GM23338 (cell line): ENCODE results near the gene TGFBR3. TPM values are rescaled to one million over a fixed set of nuclear protein-coding genes. Genes with fewer than 3 reads are reported as not detected.

Experiments
- ATAC-seq: fragments of 200-7000 bp; cut with Tn5 transposase; 3 replicates; pipeline ENCODE4 v1.9.1; 2020
- DNase-seq: peaks from one replicate; pipeline ENCODE4 v3.0.0-alpha.2; 2015; ENCODE audit warnings: low spot score
- H2AFZ ChIP-seq: fragments of 200-600 bp; sonication (generic); 2 replicates; pipeline ENCODE4 v1.8.0; 2016; ENCODE audit warnings: antibody characterized with exemption, mild to moderate bottlenecking, moderate library complexity
- H3F3A ChIP-seq: fragments of 200-600 bp; sonication (generic); replicated peaks from 2 replicates; pipeline ENCODE4 v1.8.0; 2017; ENCODE audit warnings: antibody characterized with exemption, mixed run types, low read depth
- H3K27ac ChIP-seq: fragments of 200-600 bp; sonication (generic); 2 replicates; pipeline ENCODE4 v1.6.1; 2016; ENCODE audit warnings: low read depth
- H3K27me3 ChIP-seq: fragments of 200-600 bp; sonication (generic); 2 replicates; pipeline ENCODE4 v1.8.0; 2016; ENCODE audit warnings: mild to moderate bottlenecking, mixed run types, moderate library complexity; ENCODE audit not compliant: insufficient read depth
- H3K36me3 ChIP-seq: fragments of 200-600 bp; sonication (generic); 2 replicates; pipeline ENCODE4 v1.8.0; 2016; ENCODE audit warnings: mild to moderate bottlenecking; ENCODE audit not compliant: insufficient read depth
- H3K4me1 ChIP-seq: fragments of 200-600 bp; sonication (generic); 2 replicates; pipeline ENCODE4 v1.8.0; 2016; ENCODE audit warnings: mild to moderate bottlenecking, moderate library complexity; ENCODE audit not compliant: insufficient read depth
- H3K4me2 ChIP-seq: fragments of 200-600 bp; sonication (generic); 2 replicates; pipeline ENCODE4 v1.7.1; 2017; ENCODE audit warnings: mixed run types
- H3K4me3 ChIP-seq: fragments of 200-600 bp; sonication (generic); 2 replicates; pipeline ENCODE4 v1.6.1; 2016; ENCODE audit warnings: mixed run types
- H3K79me2 ChIP-seq: fragments of 200-600 bp; sonication (generic); replicated peaks from 2 replicates; pipeline ENCODE4 v1.8.0; 2017; ENCODE audit warnings: mild to moderate bottlenecking; ENCODE audit not compliant: insufficient read depth
- H3K9me2 ChIP-seq: fragments of 200-600 bp; sonication (generic); 2 replicates; pipeline ENCODE4 v1.8.0; 2017; ENCODE audit not compliant: insufficient read depth
- H4K20me1 ChIP-seq: fragments of 200-600 bp; sonication (generic); replicated peaks from 2 replicates; pipeline ENCODE4 v1.8.0; 2017; ENCODE audit warnings: mild to moderate bottlenecking; ENCODE audit not compliant: insufficient read depth
- H3K27ac Mint-ChIP-seq: 2 replicates; pipeline ENCODE4 v1.8.0; 2020; ENCODE audit warnings: inconsistent platforms, mild to moderate bottlenecking, moderate library complexity, mixed read lengths
- H3K27me3 Mint-ChIP-seq: 3 replicates; pipeline ENCODE4 v1.8.0; 2022; ENCODE audit warnings: low read depth, mild to moderate bottlenecking, moderate library complexity, mixed read lengths, inconsistent platforms; ENCODE audit not compliant: insufficient read depth, poor library complexity
- H3K36me3 Mint-ChIP-seq: 3 replicates; pipeline ENCODE4 v1.8.0; 2021; ENCODE audit warnings: low read depth, mild to moderate bottlenecking, inconsistent platforms, moderate library complexity, mixed read lengths
- H3K4me1 Mint-ChIP-seq: 3 replicates; pipeline ENCODE4 v1.8.0; 2020; ENCODE audit warnings: mild to moderate bottlenecking, inconsistent platforms, mixed read lengths
- H3K4me3 Mint-ChIP-seq: 3 replicates; pipeline ENCODE4 v1.8.0; 2021; ENCODE audit warnings: moderate library complexity, mild to moderate bottlenecking, inconsistent platforms, mixed read lengths
- H3K9me3 Mint-ChIP-seq: 3 replicates; pipeline ENCODE4 v1.8.0; 2020; ENCODE audit warnings: moderate library complexity, mild to moderate bottlenecking, inconsistent platforms, mixed read lengths
- CREB1 ChIP-seq: fragments of 250-450 bp; sonication (Bioruptor Pico); IDR thresholded peaks from 2 replicates; pipeline ENCODE4 v1.5.0; 2020; ENCODE audit warnings: low read depth, mild to moderate bottlenecking, moderate library complexity
- CTCF ChIP-seq, 2 experiments: fragments of 200-600 bp in 1 of 2; sonication (generic) in 1 of 2; conservative IDR thresholded peaks; 2 replicates each; pipeline versions ENCODE4 v1.5.1 to v1.6.1; 2016 to 2017; ENCODE audit warnings: antibody characterized with exemption in 2 of 2, low read depth in 2 of 2, mild to moderate bottlenecking in 2 of 2, moderate library complexity in 1 of 2
- ETS1 ChIP-seq: IDR thresholded peaks from 2 replicates; pipeline ENCODE4 v1.6.1; 2016; ENCODE audit warnings: antibody characterized with exemption
- EZH2phosphoT487 ChIP-seq: fragments of 200-600 bp; sonication (generic); IDR thresholded peaks from one replicate; pipeline ENCODE4 v1.8.1; 2018; ENCODE audit warnings: antibody characterized with exemption; ENCODE audit not compliant: unreplicated experiment
- JUNB ChIP-seq: IDR thresholded peaks from one replicate; pipeline ENCODE4 v1.6.1; 2016; ENCODE audit warnings: antibody characterized with exemption; ENCODE audit not compliant: unreplicated experiment
- NANOG ChIP-seq: IDR thresholded peaks from 2 replicates; pipeline ENCODE4 v1.6.1; 2016; ENCODE audit warnings: antibody characterized with exemption, borderline replicate concordance
- POLR2AphosphoS5 ChIP-seq: IDR thresholded peaks from 2 replicates; pipeline ENCODE4 v1.6.1; 2016; ENCODE audit warnings: antibody characterized with exemption, low read depth
- REST ChIP-seq: IDR thresholded peaks from one replicate; pipeline ENCODE4 v1.6.1; 2018; ENCODE audit warnings: antibody characterized with exemption; ENCODE audit not compliant: unreplicated experiment
- STAT1 ChIP-seq: IDR thresholded peaks from one replicate; pipeline ENCODE4 v1.6.1; 2016; ENCODE audit warnings: antibody characterized with exemption; ENCODE audit not compliant: unreplicated experiment
- ZNF114 ChIP-seq: fragments of 250-450 bp; sonication (Bioruptor Pico); IDR thresholded peaks from 2 replicates; pipeline ENCODE4 v1.5.0; 2020; ENCODE audit warnings: mild to moderate bottlenecking, moderate library complexity
- polyA plus RNA-seq: library from polyadenylated mRNA; unstranded; fragments of >200 nt; fragmentation: Nextera tagmentation; extraction: Ambion mirVana; gene quantifications from 2 replicates; pipeline ENCODE4 v1.2.1, GENCODE V29; 2016
- total RNA-seq: library from RNA; depleted of rRNA; stranded (reverse); fragments of >200 nt; shearing (Covaris generic); gene quantifications from 2 replicates; pipeline ENCODE4 v1.2.3, GENCODE V29; 2014
- TF ChIP-seq, protein P1 (sequence below): fragments of 250-450 bp; sonication (Bioruptor Pico); IDR thresholded peaks from 2 replicates; pipeline ENCODE4 v1.5.0; 2020; ENCODE audit warnings: mild to moderate bottlenecking, moderate library complexity

The TGFBR3 gene
- total and polyA plus RNA-seq, 2 experiments from 2014 or later = 1.7 to 2.9 TPM

- DNase-seq = no peak
- H3K27me3 Mint-ChIP-seq = peaks cover 3% of the 10 kb centered on the region
- no peak overlapping the region for H3K4me3 Mint-ChIP-seq
- Histone ChIP-seq H3K36me3 (no peaks in the 10 kb centered on the region), H4K20me1 (no peaks in the 10 kb centered on the region), H3K27me3 (no peaks in the 10 kb centered on the region), H2AFZ (no peak overlapping the region), H3K4me3 (no peak overlapping the region), H3K27ac (no peak overlapping the region), H3K79me2 (no peaks in the 10 kb centered on the region), H3K4me2 (no peak overlapping the region), H3K4me1 (no peaks in the 10 kb centered on the region; the same call in 1 of the 2 replicates), H3F3A (no peaks in the 10 kb centered on the region), H3K9me2 (no peaks in the 10 kb centered on the region)
- no peaks in the 10 kb centered on the region for H3K36me3 Mint-ChIP-seq
- no peak for TF ChIP-seq CTCF (conservative IDR thresholded peaks at IDR 0.05; ENCODE audit: low read depth in 2 of 2)
- TF ChIP-seq POLR2AphosphoS5 = no peak
- no peak for TF ChIP-seq NANOG
- TF ChIP-seq STAT1 = no peak
- TF ChIP-seq ETS1 = no peak
- no peak for TF ChIP-seq ZNF114
- no peak for TF ChIP-seq REST
- TF ChIP-seq CREB1 (CRISPR knock-in tag) = no peak
- TF ChIP-seq EZH2phosphoT487 = no peak
- TF ChIP-seq, protein P1, sequence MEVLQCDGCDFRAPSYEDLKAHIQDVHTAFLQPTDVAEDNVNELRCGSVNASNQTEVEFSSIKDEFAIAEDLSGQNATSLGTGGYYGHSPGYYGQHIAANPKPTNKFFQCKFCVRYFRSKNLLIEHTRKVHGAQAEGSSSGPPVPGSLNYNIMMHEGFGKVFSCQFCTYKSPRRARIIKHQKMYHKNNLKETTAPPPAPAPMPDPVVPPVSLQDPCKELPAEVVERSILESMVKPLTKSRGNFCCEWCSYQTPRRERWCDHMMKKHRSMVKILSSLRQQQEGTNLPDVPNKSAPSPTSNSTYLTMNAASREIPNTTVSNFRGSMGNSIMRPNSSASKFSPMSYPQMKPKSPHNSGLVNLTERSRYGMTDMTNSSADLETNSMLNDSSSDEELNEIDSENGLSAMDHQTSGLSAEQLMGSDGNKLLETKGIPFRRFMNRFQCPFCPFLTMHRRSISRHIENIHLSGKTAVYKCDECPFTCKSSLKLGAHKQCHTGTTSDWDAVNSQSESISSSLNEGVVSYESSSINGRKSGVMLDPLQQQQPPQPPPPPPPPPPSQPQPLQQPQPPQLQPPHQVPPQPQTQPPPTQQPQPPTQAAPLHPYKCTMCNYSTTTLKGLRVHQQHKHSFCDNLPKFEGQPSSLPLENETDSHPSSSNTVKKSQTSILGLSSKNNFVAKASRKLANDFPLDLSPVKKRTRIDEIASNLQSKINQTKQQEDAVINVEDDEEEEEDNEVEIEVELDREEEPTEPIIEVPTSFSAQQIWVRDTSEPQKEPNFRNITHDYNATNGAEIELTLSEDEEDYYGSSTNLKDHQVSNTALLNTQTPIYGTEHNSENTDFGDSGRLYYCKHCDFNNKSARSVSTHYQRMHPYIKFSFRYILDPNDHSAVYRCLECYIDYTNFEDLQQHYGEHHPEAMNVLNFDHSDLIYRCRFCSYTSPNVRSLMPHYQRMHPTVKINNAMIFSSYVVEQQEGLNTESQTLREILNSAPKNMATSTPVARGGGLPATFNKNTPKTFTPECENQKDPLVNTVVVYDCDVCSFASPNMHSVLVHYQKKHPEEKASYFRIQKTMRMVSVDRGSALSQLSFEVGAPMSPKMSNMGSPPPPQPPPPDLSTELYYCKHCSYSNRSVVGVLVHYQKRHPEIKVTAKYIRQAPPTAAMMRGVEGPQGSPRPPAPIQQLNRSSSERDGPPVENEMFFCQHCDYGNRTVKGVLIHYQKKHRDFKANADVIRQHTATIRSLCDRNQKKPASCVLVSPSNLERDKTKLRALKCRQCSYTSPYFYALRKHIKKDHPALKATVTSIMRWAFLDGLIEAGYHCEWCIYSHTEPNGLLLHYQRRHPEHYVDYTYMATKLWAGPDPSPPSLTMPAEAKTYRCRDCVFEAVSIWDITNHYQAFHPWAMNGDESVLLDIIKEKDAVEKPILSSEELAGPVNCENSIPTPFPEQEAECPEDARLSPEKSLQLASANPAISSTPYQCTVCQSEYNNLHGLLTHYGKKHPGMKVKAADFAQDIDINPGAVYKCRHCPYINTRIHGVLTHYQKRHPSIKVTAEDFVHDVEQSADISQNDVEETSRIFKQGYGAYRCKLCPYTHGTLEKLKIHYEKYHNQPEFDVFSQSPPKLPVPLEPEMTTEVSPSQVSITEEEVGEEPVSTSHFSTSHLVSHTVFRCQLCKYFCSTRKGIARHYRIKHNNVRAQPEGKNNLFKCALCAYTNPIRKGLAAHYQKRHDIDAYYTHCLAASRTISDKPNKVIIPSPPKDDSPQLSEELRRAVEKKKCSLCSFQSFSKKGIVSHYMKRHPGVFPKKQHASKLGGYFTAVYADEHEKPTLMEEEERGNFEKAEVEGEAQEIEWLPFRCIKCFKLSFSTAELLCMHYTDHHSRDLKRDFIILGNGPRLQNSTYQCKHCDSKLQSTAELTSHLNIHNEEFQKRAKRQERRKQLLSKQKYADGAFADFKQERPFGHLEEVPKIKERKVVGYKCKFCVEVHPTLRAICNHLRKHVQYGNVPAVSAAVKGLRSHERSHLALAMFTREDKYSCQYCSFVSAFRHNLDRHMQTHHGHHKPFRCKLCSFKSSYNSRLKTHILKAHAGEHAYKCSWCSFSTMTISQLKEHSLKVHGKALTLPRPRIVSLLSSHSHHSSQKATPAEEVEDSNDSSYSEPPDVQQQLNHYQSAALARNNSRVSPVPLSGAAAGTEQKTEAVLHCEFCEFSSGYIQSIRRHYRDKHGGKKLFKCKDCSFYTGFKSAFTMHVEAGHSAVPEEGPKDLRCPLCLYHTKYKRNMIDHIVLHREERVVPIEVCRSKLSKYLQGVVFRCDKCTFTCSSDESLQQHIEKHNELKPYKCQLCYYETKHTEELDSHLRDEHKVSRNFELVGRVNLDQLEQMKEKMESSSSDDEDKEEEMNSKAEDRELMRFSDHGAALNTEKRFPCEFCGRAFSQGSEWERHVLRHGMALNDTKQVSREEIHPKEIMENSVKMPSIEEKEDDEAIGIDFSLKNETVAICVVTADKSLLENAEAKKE (CRISPR knock-in tag) = no peak
- TF ChIP-seq JUNB = no peak
- peaks cover 9% of the 10 kb centered on the region; the same call in 2 of the 3 replicates for H3K4me1 Mint-ChIP-seq
- H3K27ac Mint-ChIP-seq = no peak overlapping the region
- no peak for ATAC-seq
- H3K9me3 Mint-ChIP-seq = no peaks in the 10 kb centered on the region
Observed at GRCh38 chr1:91784616-91785015, 101.3 kb downstream of the TGFBR3 start.
